Measurements from ENCODE around the gene ADORA3.

Gene ADORA3

GRCh38 chr1:111483876-111484275, 19.6 kb downstream of the ADORA3 start:
- H3K79me2 ChIP-seq (ENCODE audit: low read length) = no peaks in the 10 kb centered on the region
- H3K36me3 ChIP-seq (replicated peaks; ENCODE audit: low read depth, low read length) = no peaks in the 10 kb centered on the region
- H3K9ac ChIP-seq (ENCODE audit: low read length) = no peak overlapping the region
- H4K20me1 ChIP-seq (ENCODE audit: insufficient read depth, low read length) = no peaks in the 10 kb centered on the region
- H3K9me3 ChIP-seq (ENCODE audit: insufficient read depth, low read length) = no peaks in the 10 kb centered on the region
- TF ChIP-seq EZH2phosphoT487 (IDR thresholded peaks at IDR 0.05; ENCODE audit: low read depth) (no peak), CTCF (IDR thresholded peaks at IDR 0.05; ENCODE audit: low read depth, low read length) (no peak)
- peak overlapping the region; percentile 57; the same call in 1 of the 2 replicates for H2AFZ ChIP-seq (ENCODE audit: low read depth, low read length)
- H3K4me2 ChIP-seq (ENCODE audit: low read length) = no peak overlapping the region
- H3K4me3 ChIP-seq (ENCODE audit: low read length) = no peak overlapping the region
- H3K27ac ChIP-seq (ENCODE audit: low read length) = no peak overlapping the region
- H3K4me1 ChIP-seq (ENCODE audit: low read length) = peaks cover 33% of the 10 kb centered on the region
- H3K27me3 ChIP-seq (ENCODE audit: low read depth, low read length) = no peaks in the 10 kb centered on the region

- H3K4me1 ChIP-seq (ENCODE audit: low read length) = peaks cover 33% of the 10 kb centered on the region
These were observed 20.3 kb downstream of the ADORA3 start for GRCh38 chr1:111483166-111483565.

GRCh38 chr1:111481387-111482221, 21.8 kb downstream of the ADORA3 start:
- Histone ChIP-seq H3K4me2 (ENCODE audit: low read length) (peak overlapping the region; percentile 62), H3K4me1 (ENCODE audit: low read length) (peaks cover 49% of the 10 kb centered on the region), H3K9me3 (ENCODE audit: insufficient read depth, low read length) (no peaks in the 10 kb centered on the region), H3K36me3 (replicated peaks; ENCODE audit: low read depth, low read length) (no peaks in the 10 kb centered on the region), H3K27ac (ENCODE audit: low read length) (peak overlapping the region; percentile 48; the same call in 1 of the 2 replicates), H4K20me1 (ENCODE audit: insufficient read depth, low read length) (no peaks in the 10 kb centered on the region), H3K4me3 (ENCODE audit: low read length) (no peak overlapping the region), H3K27me3 (ENCODE audit: low read depth, low read length) (no peaks in the 10 kb centered on the region), H3K9ac (ENCODE audit: low read length) (peak overlapping the region; percentile 14; the same call in 1 of the 2 replicates), H2AFZ (ENCODE audit: low read depth, low read length) (0 out of 2 replicates have a peak overlapping the region, but pooled peaks have one; percentile 23), H3K79me2 (ENCODE audit: low read length) (no peaks in the 10 kb centered on the region)
- TF ChIP-seq EZH2phosphoT487 (IDR thresholded peaks at IDR 0.05; ENCODE audit: low read depth) (no peak), CTCF (IDR thresholded peaks at IDR 0.05; ENCODE audit: low read depth, low read length) (peak; percentile 80)

More at GRCh38 chr1:111483166-111483565, 20.3 kb downstream of the ADORA3 start:
- TF ChIP-seq EZH2phosphoT487 (IDR thresholded peaks at IDR 0.05; ENCODE audit: low read depth) (no peak), CTCF (IDR thresholded peaks at IDR 0.05; ENCODE audit: low read depth, low read length) (no peak)
- H3K27me3 ChIP-seq (ENCODE audit: low read depth, low read length) = no peaks in the 10 kb centered on the region
- H3K4me3 ChIP-seq (ENCODE audit: low read length) = no peak overlapping the region
- H3K9me3 ChIP-seq (ENCODE audit: insufficient read depth, low read length) = no peaks in the 10 kb centered on the region
- H3K9ac ChIP-seq (ENCODE audit: low read length) = no peak overlapping the region
- no peaks in the 10 kb centered on the region for H4K20me1 ChIP-seq (ENCODE audit: insufficient read depth, low read length)
- H3K27ac ChIP-seq (ENCODE audit: low read length) = no peak overlapping the region
- H2AFZ ChIP-seq (ENCODE audit: low read depth, low read length) = no peak overlapping the region
- no peak overlapping the region for H3K4me2 ChIP-seq (ENCODE audit: low read length)
- H3K79me2 ChIP-seq (ENCODE audit: low read length) = no peaks in the 10 kb centered on the region
- no peaks in the 10 kb centered on the region for H3K36me3 ChIP-seq (replicated peaks; ENCODE audit: low read depth, low read length)

GRCh38 chr1:111480674-111481073, 22.8 kb downstream of the ADORA3 start:
- TF ChIP-seq CTCF (IDR thresholded peaks at IDR 0.05; ENCODE audit: low read depth, low read length) = no peak
- no peak for TF ChIP-seq EZH2phosphoT487 (IDR thresholded peaks at IDR 0.05; ENCODE audit: low read depth)
- Histone ChIP-seq H3K79me2 (ENCODE audit: low read length) (no peaks in the 10 kb centered on the region), H3K9me3 (ENCODE audit: insufficient read depth, low read length) (no peaks in the 10 kb centered on the region), H3K27me3 (ENCODE audit: low read depth, low read length) (no peaks in the 10 kb centered on the region), H2AFZ (ENCODE audit: low read depth, low read length) (peak overlapping the region; percentile 42; the same call in 1 of the 2 replicates), H3K9ac (ENCODE audit: low read length) (no peak overlapping the region), H3K4me3 (ENCODE audit: low read length) (no peak overlapping the region), H4K20me1 (ENCODE audit: insufficient read depth, low read length) (no peaks in the 10 kb centered on the region), H3K4me1 (ENCODE audit: low read length) (peaks cover 56% of the 10 kb centered on the region), H3K27ac (ENCODE audit: low read length) (peak overlapping the region; percentile 48), H3K4me2 (ENCODE audit: low read length) (peak overlapping the region; percentile 62), H3K36me3 (replicated peaks; ENCODE audit: low read depth, low read length) (no peaks in the 10 kb centered on the region)

Measured in OCI-LY3 (cell line).